HEK293T (cell line): Measurements from ENCODE around the gene LTBP1.

Source experiments
- FOXA1 ChIP-seq: fragments of 450-650 bp; IDR thresholded peaks from 2 replicates; pipeline ENCODE4 v1.6.1; 2016; ENCODE audit warnings: mild to moderate bottlenecking
- FOXK2 ChIP-seq: fragments of 450-650 bp; IDR thresholded peaks from 2 replicates; pipeline ENCODE4 v1.6.1; 2016; ENCODE audit warnings: mild to moderate bottlenecking
- HDGF ChIP-seq: fragments of 450-650 bp; IDR thresholded peaks from 2 replicates; pipeline ENCODE4 v1.6.1; 2017; ENCODE audit warnings: antibody characterized with exemption, borderline replicate concordance
- SP1 ChIP-seq: fragments of 450-650 bp; IDR thresholded peaks from 2 replicates; pipeline ENCODE4 v1.6.1; 2017
- TARDBP ChIP-seq: fragments of 450-650 bp; IDR thresholded peaks from 2 replicates; pipeline ENCODE4 v1.6.1; 2016

DNA sequence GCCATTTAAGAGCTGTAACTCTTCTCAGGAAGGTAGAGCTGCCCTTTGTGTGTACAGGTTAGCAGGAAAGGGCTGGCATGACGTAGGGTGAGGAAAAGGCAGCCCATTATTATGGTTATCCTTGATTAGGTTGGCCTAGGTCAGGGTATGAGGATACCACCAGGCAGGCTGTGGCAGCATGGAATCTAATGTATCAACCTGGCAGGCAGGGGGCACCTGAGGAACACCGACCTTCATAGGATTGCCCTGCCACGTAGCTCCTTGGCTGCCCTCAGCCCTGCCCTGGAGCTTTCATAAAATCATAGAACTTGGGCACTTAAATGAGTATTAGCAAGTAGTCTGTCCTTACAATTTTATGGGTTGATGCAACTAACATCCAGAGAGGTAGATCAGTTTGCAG, 261.6 kb downstream of the LTBP1 start:
- TF ChIP-seq HDGF (no peak), TARDBP (no peak), SP1 (no peak), FOXA1 (no peak), FOXK2 (no peak)
